CD4-positive, alpha-beta T cell treated with Interferon alpha-2 for 1 hour (primary cell): ENCODE data around the gene PLAGL1.
"Not testable (repeated sequence)": the region's sequence is repeated elsewhere in the genome, so short reads cannot be mapped to it uniquely, and the experiment has no call there.

Experiments
- DNase-seq, 2 donors: peaks; one replicate each; pipeline ENCODE4 v3.0.0-alpha.2; 2020 to 2022

Gene PLAGL1

GRCh38 chr6:144008120-144008811 is at the start of gene PLAGL1:
Gene PLAGL1 (minus strand): TSS chr6:144008259. CDS start chr6:143948136, 60,123 bp downstream.
- DNase-seq: peak; percentile 12 to 13

- peak; percentile 46 to 75 for DNase-seq
These were observed 47.3 kb upstream of the PLAGL1 start for GRCh38 chr6:144055121-144055931.

- peak in 1 of 2 donors; percentile 15 for DNase-seq
These were observed 45.5 kb upstream of the PLAGL1 start for GRCh38 chr6:144053601-144054000.

GRCh38 chr6:144052488-144052887 is 44.4 kb upstream of the PLAGL1 start:
- DNase-seq: no peak

GRCh38 chr6:144049386-144049785 is 41.3 kb upstream of the PLAGL1 start:
- no peak for DNase-seq

GRCh38 chr6:144047688-144048087 is 39.6 kb upstream of the PLAGL1 start:
- DNase-seq: no peak

- peak in 1 of 2 donors; percentile 23 for DNase-seq
These were observed 38.6 kb upstream of the PLAGL1 start for GRCh38 chr6:144046672-144047071.

- DNase-seq: not testable (repeated sequence)
These were observed 36.9 kb upstream of the PLAGL1 start for GRCh38 chr6:144044989-144045388.

GRCh38 chr6:144036835-144037195 is 28.8 kb upstream of the PLAGL1 start:
- DNase-seq: no peak

- peak; percentile 11 to 21 for DNase-seq
These were observed 28.2 kb upstream of the PLAGL1 start for GRCh38 chr6:144036064-144036834.

- DNase-seq: no peak
These were observed 27.4 kb upstream of the PLAGL1 start for GRCh38 chr6:144035416-144035815.

- DNase-seq: no peak
These were observed 26.0 kb upstream of the PLAGL1 start for GRCh38 chr6:144033816-144034735.

GRCh38 chr6:144029452-144029851 is 21.4 kb upstream of the PLAGL1 start:
- no peak for DNase-seq

- no peak for DNase-seq
These were observed 20.0 kb upstream of the PLAGL1 start for GRCh38 chr6:144027932-144028587.

GRCh38 chr6:144023216-144023615 is 15.2 kb upstream of the PLAGL1 start:
- DNase-seq: no peak

- no peak for DNase-seq
These were observed 11.9 kb upstream of the PLAGL1 start for GRCh38 chr6:144019929-144020328.

GRCh38 chr6:144017166-144018094 is 9.4 kb upstream of the PLAGL1 start:
- no peak for DNase-seq

GRCh38 chr6:144013486-144013909 is 5.4 kb upstream of the PLAGL1 start:
- peak; percentile 52 to 67 for DNase-seq

GRCh38 chr6:144012534-144012933 is 4.5 kb upstream of the PLAGL1 start:
- DNase-seq: no peak

- DNase-seq: not testable (repeated sequence)
These were observed 1.6 kb upstream of the PLAGL1 start for GRCh38 chr6:144009628-144010027.

GRCh38 chr6:144008846-144009245 is 787 bp upstream of the PLAGL1 start:
- DNase-seq: no peak
